ENCODE measurements around the gene MEGF10. TPM values are rescaled to one million over a fixed set of nuclear protein-coding genes. Genes with fewer than 3 reads are reported as not detected.

Gene MEGF10
- total and polyA plus RNA-seq, 10 of the 15 experiments (the other 5 are each of a cell fraction or from before 2014, with no cell fraction given) = 0.03 to 0.21 (median 0.05) TPM; not detected in 5

GRCh38 chr5:127433526-127433925 lies 142.9 kb downstream of the MEGF10 start (continued):
- no peak for TF ChIP-seq PRDM15 (CRISPR knock-in tag; IDR thresholded peaks at IDR 0.05)
- no peak for TF ChIP-seq ZZZ3 (IDR thresholded peaks at IDR 0.05; ENCODE audit: control insufficient read depth, insufficient read length, low read depth)
- TF ChIP-seq KLF5 (IDR thresholded peaks at IDR 0.05; ENCODE audit: partially characterized antibody) = no peak
- no peak for TF ChIP-seq IRF3 (IDR thresholded peaks at IDR 0.05)
- no peak for TF ChIP-seq FOXK2 (IDR thresholded peaks at IDR 0.05)
- no peak for TF ChIP-seq POU2F2 (IDR thresholded peaks at IDR 0.05; ENCODE audit: borderline replicate concordance, low read depth, low read length)
- no peak for TF ChIP-seq SMAD1 (IDR thresholded peaks at IDR 0.05; ENCODE audit: low read depth, partially characterized antibody)
- no peak for TF ChIP-seq RB1 (IDR thresholded peaks at IDR 0.05; ENCODE audit: borderline replicate concordance)
- no peak for TF ChIP-seq CUX1 (IDR thresholded peaks at IDR 0.05; ENCODE audit: insufficient replicate concordance, low read depth, low read length)
